Astrocyte of the spinal cord (primary cell): Measurements from ENCODE around the gene XRN1.

ENCODE experiments used
- DNase-seq: peaks from one replicate; pipeline ENCODE4 v3.0.0; 2011; ENCODE audit warnings: low read depth, low spot score
- H3K4me3 ChIP-seq: 2 replicates; pipeline ENCODE4 v1.5.1; 2011; ENCODE audit warnings: low read depth, mild to moderate bottlenecking, low read length, moderate library complexity
- in situ Hi-C: cut with HindIII; loops from 2 replicates; pipeline ENCODE4 v1.10.0; 2017; ENCODE audit warnings: low sequenced_read_pairs
- TF ChIP-seq, protein P1 (sequence below): IDR thresholded peaks from 2 replicates; pipeline ENCODE4 v1.5.1; 2012; ENCODE audit warnings: low read depth, mild to moderate bottlenecking, low read length, inconsistent platforms

XRN1 gene

DNA sequence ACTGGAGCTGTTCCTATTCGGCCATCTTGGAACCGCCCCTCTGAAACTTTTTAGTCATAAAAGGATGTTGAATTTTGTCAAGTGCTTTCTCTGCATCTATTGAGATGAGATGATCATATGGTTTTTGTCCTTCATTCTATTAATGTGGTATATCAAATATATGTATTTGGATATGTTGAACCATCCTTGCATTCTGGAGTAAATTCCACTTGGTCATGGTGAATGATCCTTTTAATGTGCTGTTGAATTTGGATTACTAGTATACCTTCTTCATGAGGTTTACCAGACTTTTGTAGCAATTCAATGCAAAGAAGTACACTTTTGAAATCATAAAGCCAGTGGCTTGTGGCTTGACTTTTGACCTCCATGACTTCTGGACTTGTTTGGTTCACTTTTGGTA lies 33.4 kb upstream of the XRN1 start:
- TF ChIP-seq, protein P1, sequence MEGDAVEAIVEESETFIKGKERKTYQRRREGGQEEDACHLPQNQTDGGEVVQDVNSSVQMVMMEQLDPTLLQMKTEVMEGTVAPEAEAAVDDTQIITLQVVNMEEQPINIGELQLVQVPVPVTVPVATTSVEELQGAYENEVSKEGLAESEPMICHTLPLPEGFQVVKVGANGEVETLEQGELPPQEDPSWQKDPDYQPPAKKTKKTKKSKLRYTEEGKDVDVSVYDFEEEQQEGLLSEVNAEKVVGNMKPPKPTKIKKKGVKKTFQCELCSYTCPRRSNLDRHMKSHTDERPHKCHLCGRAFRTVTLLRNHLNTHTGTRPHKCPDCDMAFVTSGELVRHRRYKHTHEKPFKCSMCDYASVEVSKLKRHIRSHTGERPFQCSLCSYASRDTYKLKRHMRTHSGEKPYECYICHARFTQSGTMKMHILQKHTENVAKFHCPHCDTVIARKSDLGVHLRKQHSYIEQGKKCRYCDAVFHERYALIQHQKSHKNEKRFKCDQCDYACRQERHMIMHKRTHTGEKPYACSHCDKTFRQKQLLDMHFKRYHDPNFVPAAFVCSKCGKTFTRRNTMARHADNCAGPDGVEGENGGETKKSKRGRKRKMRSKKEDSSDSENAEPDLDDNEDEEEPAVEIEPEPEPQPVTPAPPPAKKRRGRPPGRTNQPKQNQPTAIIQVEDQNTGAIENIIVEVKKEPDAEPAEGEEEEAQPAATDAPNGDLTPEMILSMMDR: no peak
- no peak overlapping the region for H3K4me3 ChIP-seq
- in situ Hi-C loops: no loop called here

DNA sequence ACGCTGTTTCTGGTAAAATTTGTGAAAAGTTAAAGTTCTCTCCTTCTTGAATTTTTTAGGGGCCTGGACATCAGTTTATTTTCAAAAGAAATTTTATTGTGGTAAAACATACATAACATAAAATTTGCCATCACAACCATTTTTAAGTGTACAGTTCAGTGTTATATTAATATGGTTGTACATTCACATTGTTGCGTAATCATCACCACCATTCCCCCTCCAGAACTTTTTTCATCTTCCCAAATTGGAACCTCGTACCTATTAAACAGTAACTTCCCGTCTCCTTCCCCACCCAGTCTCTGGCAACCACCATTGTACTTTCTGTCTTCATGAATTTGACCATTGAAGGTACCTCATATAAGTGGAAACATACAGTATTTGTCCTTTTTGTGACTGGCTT lies 23.0 kb upstream of the XRN1 start:
- no peak for DNase-seq
- TF ChIP-seq, protein P1: no peak
- H3K4me3 ChIP-seq: no peak overlapping the region
- in situ Hi-C loops: no loop called here

More for the DNA sequence above, 33.4 kb upstream of the XRN1 start:
- no peak for DNase-seq

DNA sequence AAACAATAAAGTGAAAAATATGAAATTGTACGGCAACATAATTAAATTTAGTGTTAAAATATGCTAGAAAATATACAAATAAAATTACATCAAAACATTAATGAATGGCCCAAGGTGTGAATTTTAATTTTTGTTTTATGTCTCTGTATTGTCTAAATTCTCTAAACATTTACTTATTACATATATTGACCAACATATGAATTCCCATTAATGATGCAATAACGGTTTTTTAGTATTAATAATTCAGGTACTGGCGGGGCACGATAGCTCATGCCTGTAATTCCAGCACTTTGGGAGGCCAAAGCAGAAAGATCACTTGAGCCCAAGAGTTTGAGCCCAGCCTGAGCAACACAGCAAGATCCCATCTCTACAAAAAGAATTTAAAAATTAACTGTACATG lies 20.6 kb upstream of the XRN1 start:
- TF ChIP-seq, protein P1: no peak
- in situ Hi-C loops: no loop called here
- H3K4me3 ChIP-seq: no peak overlapping the region
- no peak for DNase-seq

DNA sequence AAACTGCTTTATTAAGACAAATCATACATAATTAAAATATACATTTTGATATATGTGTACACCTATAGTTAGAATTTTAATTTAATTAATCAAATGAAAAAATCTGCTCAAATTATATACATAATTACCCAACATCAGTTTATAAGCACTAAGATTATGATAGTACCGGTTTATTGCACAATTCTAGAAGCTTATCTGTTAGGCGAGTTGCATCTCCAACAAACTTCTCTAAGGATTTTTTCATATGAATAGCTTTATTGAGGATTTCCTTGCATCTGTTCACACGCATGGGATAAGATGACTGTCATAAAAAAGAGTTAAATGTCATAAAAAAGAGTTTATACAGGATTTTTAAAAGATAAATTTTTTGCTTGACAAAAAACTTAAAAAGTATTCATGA lies 19.9 kb upstream of the XRN1 start:
- no peak overlapping the region for H3K4me3 ChIP-seq
- DNase-seq: no peak
- in situ Hi-C loops: no loop called here
- TF ChIP-seq, protein P1: no peak

DNA sequence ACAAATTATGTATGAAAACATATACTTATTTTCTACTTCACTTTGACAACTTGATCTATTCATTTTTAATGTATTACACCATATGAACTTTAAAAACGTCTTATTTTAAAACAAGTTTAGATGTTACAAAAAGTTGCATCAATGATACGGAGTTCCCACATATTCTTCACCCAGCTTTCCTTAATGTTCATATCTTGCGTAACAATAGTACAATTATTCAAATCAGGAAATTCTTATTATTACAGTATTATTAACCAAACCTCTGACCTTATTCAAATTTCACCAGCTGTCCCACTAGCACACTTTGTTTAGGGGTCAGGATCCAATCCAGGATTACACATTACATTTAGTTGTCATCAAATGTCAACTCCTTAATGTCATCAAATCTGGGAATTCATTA lies 12.9 kb upstream of the XRN1 start:
- DNase-seq: no peak
- in situ Hi-C loops: no loop called here
- TF ChIP-seq, protein P1: no peak
- no peak overlapping the region for H3K4me3 ChIP-seq

DNA sequence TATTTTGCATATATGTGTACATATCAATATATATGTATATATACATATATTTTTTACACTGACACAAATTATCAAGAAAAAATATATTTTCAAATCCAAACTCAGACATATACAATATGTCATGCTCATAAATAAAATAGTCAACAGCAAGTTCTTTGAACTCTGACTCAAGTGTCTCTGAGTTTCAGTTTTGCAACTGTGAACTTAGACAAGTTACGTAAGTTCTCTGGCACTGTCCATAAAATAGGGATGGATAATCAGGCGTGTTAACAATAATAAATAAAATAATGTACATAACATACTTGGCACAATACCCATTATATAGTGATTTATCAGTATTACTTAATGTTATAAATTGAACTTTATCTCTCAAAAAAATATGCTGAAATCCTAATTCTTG lies 12.1 kb upstream of the XRN1 start:
- DNase-seq: no peak
- TF ChIP-seq, protein P1: no peak
- no peak overlapping the region for H3K4me3 ChIP-seq
- in situ Hi-C loops: no loop called here

DNA sequence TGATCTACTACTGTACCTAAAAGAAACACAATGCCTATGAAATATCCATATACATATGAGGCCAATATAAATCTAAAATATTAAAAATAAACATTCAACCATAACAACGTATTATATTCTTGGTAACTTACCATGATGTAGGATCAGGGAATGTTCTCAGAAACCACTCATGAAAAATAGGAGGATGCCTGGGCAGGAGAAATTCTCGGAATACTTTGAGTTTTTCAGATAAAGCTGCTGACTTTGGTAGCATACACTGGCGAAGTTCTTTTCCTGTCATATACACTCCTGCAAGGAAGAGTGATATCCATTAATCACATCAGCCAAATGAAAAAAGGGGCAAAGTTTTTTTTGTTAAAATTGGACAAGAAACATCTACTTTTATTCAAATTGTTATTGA lies 11.3 kb upstream of the XRN1 start:
- TF ChIP-seq, protein P1: no peak
- DNase-seq: no peak
- in situ Hi-C loops: no loop called here
- no peak overlapping the region for H3K4me3 ChIP-seq
